ENCODE measurements around the gene SLC9A7.

Gene SLC9A7

DNA sequence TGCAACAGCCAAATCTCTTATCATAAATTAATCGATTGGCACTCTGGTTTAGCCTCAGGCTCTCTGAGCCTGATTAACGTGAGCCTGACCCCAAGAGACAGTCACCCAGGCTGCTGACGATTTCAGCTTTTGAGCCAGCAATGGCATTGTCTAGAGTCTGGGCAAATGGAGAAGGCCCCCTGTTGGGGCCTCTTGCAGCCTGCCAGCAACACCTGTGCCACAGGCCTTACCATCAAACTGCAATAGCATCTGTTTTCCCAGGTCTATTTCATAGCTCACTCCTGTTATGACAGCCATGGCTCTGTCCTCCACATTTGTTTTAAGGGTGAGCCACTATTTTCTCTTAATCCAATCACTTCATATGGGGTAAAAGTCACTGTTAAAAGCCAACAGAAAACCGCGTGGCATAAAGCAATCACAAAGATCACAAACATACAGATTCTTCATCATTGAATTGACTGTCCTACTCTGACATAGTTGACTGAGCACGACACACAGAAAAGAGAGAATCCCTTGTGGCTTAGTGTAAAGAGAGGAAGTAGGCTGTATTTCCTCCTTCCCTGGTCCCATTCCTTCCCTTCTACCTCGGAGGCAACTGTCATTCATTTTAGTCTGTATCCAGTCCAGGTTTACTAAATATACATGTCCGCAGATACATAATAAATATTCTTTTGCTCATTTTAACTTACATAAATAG lies 47.8 kb downstream of the SLC9A7 start:
- no peak overlapping the region for H3K4me3 ChIP-seq (ENCODE audit: low read depth, low read length)
- in situ Hi-C loops (cut with HindIII; ENCODE audit: low sequenced_read_pairs), result no loop called here
- TF ChIP-seq, protein P1, sequence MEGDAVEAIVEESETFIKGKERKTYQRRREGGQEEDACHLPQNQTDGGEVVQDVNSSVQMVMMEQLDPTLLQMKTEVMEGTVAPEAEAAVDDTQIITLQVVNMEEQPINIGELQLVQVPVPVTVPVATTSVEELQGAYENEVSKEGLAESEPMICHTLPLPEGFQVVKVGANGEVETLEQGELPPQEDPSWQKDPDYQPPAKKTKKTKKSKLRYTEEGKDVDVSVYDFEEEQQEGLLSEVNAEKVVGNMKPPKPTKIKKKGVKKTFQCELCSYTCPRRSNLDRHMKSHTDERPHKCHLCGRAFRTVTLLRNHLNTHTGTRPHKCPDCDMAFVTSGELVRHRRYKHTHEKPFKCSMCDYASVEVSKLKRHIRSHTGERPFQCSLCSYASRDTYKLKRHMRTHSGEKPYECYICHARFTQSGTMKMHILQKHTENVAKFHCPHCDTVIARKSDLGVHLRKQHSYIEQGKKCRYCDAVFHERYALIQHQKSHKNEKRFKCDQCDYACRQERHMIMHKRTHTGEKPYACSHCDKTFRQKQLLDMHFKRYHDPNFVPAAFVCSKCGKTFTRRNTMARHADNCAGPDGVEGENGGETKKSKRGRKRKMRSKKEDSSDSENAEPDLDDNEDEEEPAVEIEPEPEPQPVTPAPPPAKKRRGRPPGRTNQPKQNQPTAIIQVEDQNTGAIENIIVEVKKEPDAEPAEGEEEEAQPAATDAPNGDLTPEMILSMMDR (IDR thresholded peaks at IDR 0.05; ENCODE audit: low read depth, low read length, missing control alignments), result no peak
- no peak for DNase-seq (ENCODE audit: low read depth)

DNA sequence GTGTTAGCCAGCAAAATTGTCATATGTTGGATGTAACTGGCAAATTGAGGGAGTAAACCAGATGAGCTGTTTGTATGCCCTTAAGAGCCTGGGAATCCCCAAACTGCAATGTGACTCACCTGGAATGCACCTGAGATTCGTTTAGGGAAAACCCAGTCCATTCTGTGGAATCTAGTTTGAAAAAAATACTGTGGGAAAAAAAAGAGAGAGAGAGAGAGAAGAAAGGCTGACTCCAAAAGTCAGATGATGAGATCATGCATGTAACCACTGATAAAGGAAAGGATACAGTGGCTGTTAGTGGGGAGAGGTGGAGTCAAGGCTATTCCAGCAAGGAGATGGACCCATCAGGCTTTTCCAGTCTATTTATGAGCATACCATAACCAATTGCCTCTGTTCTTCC lies 48.5 kb downstream of the SLC9A7 start:
- in situ Hi-C loops (cut with HindIII; ENCODE audit: low sequenced_read_pairs), result no loop called here
- no peak for DNase-seq (ENCODE audit: low read depth)
- no peak overlapping the region for H3K4me3 ChIP-seq (ENCODE audit: low read depth, low read length)
- TF ChIP-seq, protein P1 (IDR thresholded peaks at IDR 0.05; ENCODE audit: low read depth, low read length, missing control alignments), result no peak

DNA sequence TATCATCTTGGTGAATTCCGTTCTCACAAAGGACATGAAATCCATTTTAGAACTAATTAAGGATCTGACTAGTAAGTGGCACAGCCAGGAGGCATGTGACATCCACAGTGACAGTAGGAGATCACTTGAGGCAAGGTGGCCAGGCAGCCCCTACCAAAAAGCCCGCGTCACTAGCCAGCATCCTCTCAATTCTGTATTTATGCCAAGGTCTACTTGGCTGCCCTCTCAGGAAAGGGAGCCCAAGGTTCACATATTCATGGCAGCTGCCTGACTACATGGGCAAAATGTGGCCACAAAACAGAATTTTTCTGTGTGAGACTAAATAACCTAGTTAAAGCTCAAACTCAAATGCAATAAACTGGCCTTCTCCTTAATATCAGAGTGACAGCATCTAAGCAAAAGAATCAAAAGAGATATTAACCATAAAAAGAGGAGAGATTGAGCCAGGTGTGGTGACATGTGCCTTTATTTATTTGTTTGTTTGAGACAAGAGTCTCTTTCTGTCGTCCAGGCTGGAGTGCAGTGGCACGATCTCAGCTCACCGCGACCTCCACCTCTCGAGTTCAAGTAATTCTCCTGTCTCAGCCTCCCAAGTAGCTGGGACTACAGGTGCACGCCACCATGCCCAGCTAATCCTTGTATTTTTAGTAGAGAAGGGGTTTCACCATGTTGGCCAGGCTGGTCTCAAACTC lies 51.5 kb downstream of the SLC9A7 start:
- TF ChIP-seq, protein P1 (IDR thresholded peaks at IDR 0.05; ENCODE audit: low read depth, low read length, missing control alignments), result no peak
- H3K4me3 ChIP-seq (ENCODE audit: low read depth, low read length), result no peak overlapping the region
- in situ Hi-C loops (cut with HindIII; ENCODE audit: low sequenced_read_pairs), result no loop called here
- no peak for DNase-seq (ENCODE audit: low read depth)

DNA sequence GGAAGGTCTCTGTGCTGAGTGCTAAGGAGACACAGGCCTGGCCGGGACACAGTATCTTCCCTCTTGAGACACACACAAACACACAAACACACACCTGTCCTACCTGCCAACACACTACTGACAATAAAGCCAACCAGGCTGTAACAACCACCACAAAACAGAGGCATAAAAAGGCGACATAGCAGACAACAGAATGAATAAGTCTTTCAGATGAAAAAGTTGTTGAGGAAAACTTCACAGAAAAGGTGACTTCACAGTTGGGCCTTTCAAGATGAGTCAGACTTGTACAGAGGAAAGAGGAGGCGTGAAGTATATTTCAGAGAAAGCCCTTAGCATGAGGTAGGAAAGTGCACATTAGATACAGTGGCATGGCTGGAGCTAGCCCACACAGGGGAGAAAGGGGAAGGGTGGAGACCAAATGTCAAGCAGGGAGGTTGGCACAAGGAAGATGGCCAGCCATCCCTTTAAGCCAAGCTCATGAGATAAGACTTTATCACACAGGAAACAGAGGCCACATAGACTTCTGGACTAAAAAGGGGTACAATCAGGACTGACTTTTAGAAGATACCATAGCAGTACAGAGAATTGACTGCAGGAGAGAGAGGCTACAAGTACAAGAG lies 54.0 kb downstream of the SLC9A7 start:
- no peak for DNase-seq (ENCODE audit: low read depth)
- no peak overlapping the region for H3K4me3 ChIP-seq (ENCODE audit: low read depth, low read length)
- TF ChIP-seq, protein P1 (IDR thresholded peaks at IDR 0.05; ENCODE audit: low read depth, low read length, missing control alignments), result no peak
- in situ Hi-C loops (cut with HindIII; ENCODE audit: low sequenced_read_pairs), result no loop called here

DNA sequence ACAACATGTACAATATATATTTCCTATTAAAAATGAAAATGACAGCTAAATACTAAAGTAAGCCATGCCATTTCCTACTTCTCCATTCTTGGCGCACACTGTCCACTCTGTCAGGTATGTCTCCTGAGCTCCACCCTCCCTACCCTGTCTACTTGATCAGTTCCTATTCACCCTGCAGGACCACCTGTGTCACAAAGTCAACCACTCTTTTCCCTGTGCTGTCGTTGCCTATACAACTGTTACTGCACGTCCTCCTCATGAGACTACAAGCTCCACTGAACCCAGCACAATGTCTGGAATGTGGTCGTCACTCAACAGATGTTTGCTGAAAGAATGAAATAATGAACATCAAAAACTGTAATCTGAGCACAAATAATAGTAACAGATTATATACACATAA lies 54.9 kb downstream of the SLC9A7 start:
- in situ Hi-C loops (cut with HindIII; ENCODE audit: low sequenced_read_pairs), result no loop called here
- DNase-seq (ENCODE audit: low read depth), result no peak
- H3K4me3 ChIP-seq (ENCODE audit: low read depth, low read length), result no peak overlapping the region
- TF ChIP-seq, protein P1 (IDR thresholded peaks at IDR 0.05; ENCODE audit: low read depth, low read length, missing control alignments), result no peak

DNA sequence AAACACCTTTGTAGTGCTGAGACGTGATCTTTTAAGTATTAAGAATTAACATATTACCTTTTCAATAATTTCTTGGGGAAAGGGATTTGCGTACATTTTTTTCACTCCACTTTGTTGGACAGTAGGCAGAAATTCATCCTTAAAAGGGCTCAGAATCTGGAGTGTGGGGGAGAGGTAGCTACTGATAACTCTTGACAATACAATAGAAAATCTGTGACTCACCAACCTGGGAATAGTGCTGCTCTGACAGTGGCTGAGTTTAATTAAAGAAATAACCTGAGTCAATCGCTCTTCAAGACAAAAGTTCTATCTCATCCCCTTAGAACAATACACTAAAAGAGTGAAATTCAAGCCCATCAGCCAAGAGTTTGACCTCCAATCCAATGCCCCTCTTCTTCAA lies 60.2 kb downstream of the SLC9A7 start:
- no peak for DNase-seq (ENCODE audit: low read depth)
- in situ Hi-C loops (cut with HindIII; ENCODE audit: low sequenced_read_pairs), result no loop called here
- TF ChIP-seq, protein P1 (IDR thresholded peaks at IDR 0.05; ENCODE audit: low read depth, low read length, missing control alignments), result no peak
- H3K4me3 ChIP-seq (ENCODE audit: low read depth, low read length), result no peak overlapping the region

Data from astrocyte of the cerebellum (primary cell).